Measurements from ENCODE around the gene STXBP5. TPM values are rescaled to one million over a fixed set of nuclear protein-coding genes. Genes with fewer than 3 reads are reported as not detected.

Gene STXBP5
- polyA plus RNA-seq, 3 donors, result 14.1 to 15.3 (median 14.6) TPM

GRCh38 chr6:147177286-147177685, 26.9 kb upstream of the STXBP5 start:
- no peak for DNase-seq (ENCODE audit: low read depth in 3 of 3, low spot score in 2 of 3)

- DNase-seq (ENCODE audit: low read depth in 3 of 3, low spot score in 2 of 3), result no peak
Observed at GRCh38 chr6:147178355-147178754, 25.9 kb upstream of the STXBP5 start.

- DNase-seq (ENCODE audit: low read depth in 3 of 3, low spot score in 2 of 3), result no peak
Observed at GRCh38 chr6:147179809-147180208, 24.4 kb upstream of the STXBP5 start.

GRCh38 chr6:147180926-147181325, 23.3 kb upstream of the STXBP5 start:
- no peak for DNase-seq (ENCODE audit: low read depth in 3 of 3, low spot score in 2 of 3)

GRCh38 chr6:147184379-147184778, 19.8 kb upstream of the STXBP5 start:
- no peak for DNase-seq (ENCODE audit: low read depth in 3 of 3, low spot score in 2 of 3)

- DNase-seq (ENCODE audit: low read depth in 3 of 3, low spot score in 2 of 3), result no peak
Observed at GRCh38 chr6:147185216-147185615, 19.0 kb upstream of the STXBP5 start.

GRCh38 chr6:147190556-147190955, 13.7 kb upstream of the STXBP5 start:
- no peak for DNase-seq (ENCODE audit: low read depth in 3 of 3, low spot score in 2 of 3)

- DNase-seq (ENCODE audit: low read depth in 3 of 3, low spot score in 2 of 3), result no peak
Observed at GRCh38 chr6:147192278-147192911, 11.8 kb upstream of the STXBP5 start.

GRCh38 chr6:147194652-147195411, 9.4 kb upstream of the STXBP5 start:
- DNase-seq (ENCODE audit: low read depth in 3 of 3, low spot score in 2 of 3), result no peak

GRCh38 chr6:147195510-147195909, 8.7 kb upstream of the STXBP5 start:
- DNase-seq (ENCODE audit: low read depth in 3 of 3, low spot score in 2 of 3), result no peak

GRCh38 chr6:147195987-147196386, 8.2 kb upstream of the STXBP5 start:
- no peak for DNase-seq (ENCODE audit: low read depth in 3 of 3, low spot score in 2 of 3)

- no peak for DNase-seq (ENCODE audit: low read depth in 3 of 3, low spot score in 2 of 3)
Observed at GRCh38 chr6:147200711-147201110, 3.5 kb upstream of the STXBP5 start.

GRCh38 chr6:147201885-147202515, 2.2 kb upstream of the STXBP5 start:
- no peak for DNase-seq (ENCODE audit: low read depth in 3 of 3, low spot score in 2 of 3)

- DNase-seq (ENCODE audit: low read depth in 3 of 3, low spot score in 2 of 3), result peak; percentile 91 to 95 (median 91)
Observed at GRCh38 chr6:147202516-147203310, 1.5 kb upstream of the STXBP5 start.

GRCh38 chr6:147203311-147204059, 732 bp upstream of the STXBP5 start:
- peak; percentile 52 to 69 (median 54) for DNase-seq (ENCODE audit: low read depth in 3 of 3, low spot score in 2 of 3)

GRCh38 chr6:147204843-147205311, 660 bp downstream of the STXBP5 start:
- DNase-seq (ENCODE audit: low read depth in 3 of 3, low spot score in 2 of 3), result no peak

- DNase-seq (ENCODE audit: low read depth in 3 of 3, low spot score in 2 of 3), result no peak
Observed at GRCh38 chr6:147205690-147206600, 1.7 kb downstream of the STXBP5 start.

GRCh38 chr6:147207351-147207750, 3.1 kb downstream of the STXBP5 start:
- no peak for DNase-seq (ENCODE audit: low read depth in 3 of 3, low spot score in 2 of 3)

Measured in right renal cortex interstitium (tissue), 3 donors.